HUES64 (cell line): ENCODE results near the gene OR10H5.
"Not testable (repeated sequence)": the region's sequence is repeated elsewhere in the genome, so short reads cannot be mapped to it uniquely, and the experiment has no call there.

Experiments
- H3K27ac ChIP-seq: 2 replicates; pipeline ENCODE4 v1.7.0; 2013; ENCODE audit warnings: low read depth, low read length, inconsistent platforms
- H3K27me3 ChIP-seq: 2 replicates; pipeline ENCODE4 v1.6.1; 2013; ENCODE audit warnings: mild to moderate bottlenecking, low read length; ENCODE audit not compliant: insufficient read depth
- H3K36me3 ChIP-seq: 2 replicates; pipeline ENCODE4 v1.6.1; 2013; ENCODE audit warnings: mild to moderate bottlenecking, low read length; ENCODE audit not compliant: insufficient read depth
- H3K4me1 ChIP-seq: 2 replicates; pipeline ENCODE4 v1.6.1; 2013; ENCODE audit warnings: mild to moderate bottlenecking, low read length, moderate library complexity; ENCODE audit not compliant: insufficient read depth
- H3K4me3 ChIP-seq: 2 replicates; pipeline ENCODE4 v1.5.1; 2013; ENCODE audit warnings: mild to moderate bottlenecking, low read length, moderate library complexity
- H3K9ac ChIP-seq: 2 replicates; pipeline ENCODE4 v1.6.1; 2013; ENCODE audit warnings: mild to moderate bottlenecking, low read depth, low read length
- H3K9me3 ChIP-seq: 2 replicates; pipeline ENCODE4 v1.6.1; 2013; ENCODE audit warnings: low read depth, low read length; ENCODE audit not compliant: insufficient read depth
- WGBS: fragments of 150-250, 120-280 bp; methylation state at CpG from one replicate; pipeline ENCODE4 v1.1.7; 2013; ENCODE audit warnings: missing lambda C conversion rate; 5-methylcytosine and 5-hydroxymethylcytosine counted together

Gene OR10H5

GRCh38 chr19:15813916-15814315 lies 26.5 kb downstream of the OR10H5 start:
- Histone ChIP-seq H3K36me3 (no peaks in the 10 kb centered on the region), H3K27ac (no peak overlapping the region), H3K9me3 (peaks cover 88% of the 10 kb centered on the region), H3K4me3 (no peak overlapping the region), H3K27me3 (no peaks in the 10 kb centered on the region), H3K9ac (no peak overlapping the region), H3K4me1 (no peaks in the 10 kb centered on the region)
- WGBS, result 61% methylated on average over 7 of the region's 7 CpGs

- Histone ChIP-seq H3K4me3 (no peak within 1 kb of the TSS), H3K9ac (no peak within 1 kb of the TSS), H3K27me3 (no peaks in the 10 kb centered on the region), H3K4me1 (no peaks in the 10 kb centered on the region), H3K9me3 (peaks cover 87% of the 10 kb centered on the region), H3K36me3 (no peaks in the 10 kb centered on the region), H3K27ac (no peak within 1 kb of the TSS)
- 72% methylated on average over 5 of the region's 5 CpGs for WGBS
These were observed 27.8 kb downstream of the OR10H5 start, which contains the start of gene OR10H1 for GRCh38 chr19:15815306-15815705. Gene OR10H1, minus strand, starts transcription at chr19:15815664. Its CDS starts 7,627 bp downstream, at chr19:15808037.

- Histone ChIP-seq H3K4me1 (no peaks in the 10 kb centered on the region), H3K4me3 (no peak overlapping the region), H3K9me3 (peaks cover 86% of the 10 kb centered on the region), H3K27ac (no peak overlapping the region), H3K36me3 (no peaks in the 10 kb centered on the region), H3K9ac (no peak overlapping the region), H3K27me3 (no peaks in the 10 kb centered on the region)
- WGBS, result 81% methylated on average over 8 of the region's 8 CpGs
These were observed 33.2 kb downstream of the OR10H5 start for GRCh38 chr19:15820646-15821045.

GRCh38 chr19:15825753-15826152 lies 38.3 kb downstream of the OR10H5 start:
- Histone ChIP-seq H3K36me3 (no peaks in the 10 kb centered on the region), H3K27me3 (no peaks in the 10 kb centered on the region), H3K9me3 (peaks cover 86% of the 10 kb centered on the region), H3K4me1 (no peaks in the 10 kb centered on the region), H3K4me3 (no peak overlapping the region), H3K9ac (no peak overlapping the region), H3K27ac (no peak overlapping the region)
- WGBS, result 100% methylated on average over 1 of the region's 1 CpG

- Histone ChIP-seq H3K4me1 (no peaks in the 10 kb centered on the region), H3K27me3 (no peaks in the 10 kb centered on the region), H3K27ac (no peak overlapping the region), H3K9ac (no peak overlapping the region), H3K9me3 (peaks cover 91% of the 10 kb centered on the region), H3K36me3 (no peaks in the 10 kb centered on the region), H3K4me3 (no peak overlapping the region)
- 94% methylated on average over 7 of the region's 7 CpGs for WGBS
These were observed 40.7 kb downstream of the OR10H5 start for GRCh38 chr19:15828121-15828610.

- not testable (repeated sequence) for H3K9ac ChIP-seq, H3K27ac ChIP-seq, H3K27me3 ChIP-seq, H3K36me3 ChIP-seq, H3K4me3 ChIP-seq, H3K4me1 ChIP-seq
- H3K9me3 ChIP-seq, result peaks cover 91% of the 10 kb centered on the region
- WGBS, result 67% methylated on average over 13 of the region's 13 CpGs
These were observed 41.3 kb downstream of the OR10H5 start for GRCh38 chr19:15828611-15829305.

- Histone ChIP-seq H3K4me1 (no peaks in the 10 kb centered on the region), H3K27me3 (no peaks in the 10 kb centered on the region), H3K9me3 (peaks cover 91% of the 10 kb centered on the region), H3K36me3 (no peaks in the 10 kb centered on the region), H3K4me3 (no peak overlapping the region), H3K27ac (no peak overlapping the region), H3K9ac (no peak overlapping the region)
- WGBS, result 85% methylated on average over 10 of the region's 10 CpGs
These were observed 41.8 kb downstream of the OR10H5 start for GRCh38 chr19:15829306-15829698.

GRCh38 chr19:15829786-15830185 lies 42.3 kb downstream of the OR10H5 start:
- Histone ChIP-seq H3K9me3 (peaks cover 91% of the 10 kb centered on the region), H3K9ac (no peak overlapping the region), H3K27ac (no peak overlapping the region)

GRCh38 chr19:15831626-15832025 lies 44.2 kb downstream of the OR10H5 start:
- Histone ChIP-seq H3K36me3 (no peaks in the 10 kb centered on the region), H3K27ac (no peak overlapping the region), H3K9me3 (peaks cover 96% of the 10 kb centered on the region), H3K9ac (no peak overlapping the region), H3K4me1 (no peaks in the 10 kb centered on the region), H3K27me3 (no peaks in the 10 kb centered on the region), H3K4me3 (no peak overlapping the region)
- WGBS, result 74% methylated on average over 5 of the region's 5 CpGs

More at GRCh38 chr19:15829786-15830185, 42.3 kb downstream of the OR10H5 start:
- Histone ChIP-seq H3K4me3 (no peak overlapping the region), H3K27me3 (no peaks in the 10 kb centered on the region), H3K4me1 (no peaks in the 10 kb centered on the region), H3K36me3 (no peaks in the 10 kb centered on the region)
- WGBS, result 81% methylated on average over 8 of the region's 8 CpGs

DNA sequence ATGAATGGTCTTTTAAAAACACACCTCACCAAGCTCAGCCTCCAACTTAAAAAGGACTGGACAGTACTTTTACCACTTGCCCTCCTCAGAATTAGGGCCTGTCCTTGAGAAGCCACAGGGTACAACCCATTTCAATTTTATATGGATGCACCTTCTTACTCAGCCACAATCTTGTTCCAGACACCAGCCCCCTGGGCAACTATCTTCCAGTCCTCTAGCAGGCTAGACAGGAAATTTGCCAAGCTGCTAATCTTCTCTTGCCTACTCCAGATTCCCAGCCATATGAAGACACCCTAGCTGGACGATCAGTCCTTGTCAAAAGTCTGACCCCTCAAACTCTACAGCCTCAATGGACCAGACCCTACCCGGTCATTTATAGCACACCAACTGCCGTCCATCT lies 46.8 kb downstream of the OR10H5 start:
- H3K4me1 ChIP-seq, H3K4me3 ChIP-seq, H3K27me3 ChIP-seq, H3K27ac ChIP-seq, H3K9ac ChIP-seq, H3K36me3 ChIP-seq: not testable (repeated sequence)
- WGBS, result 80% methylated on average over 3 of the region's 3 CpGs
- peaks cover 96% of the 10 kb centered on the region for H3K9me3 ChIP-seq

- WGBS, result 82% methylated on average over 11 of the region's 11 CpGs
- H3K4me3 ChIP-seq, H3K9ac ChIP-seq: not testable (repeated sequence)
These were observed 48.3 kb downstream of the OR10H5 start for GRCh38 chr19:15835565-15836329.

More at GRCh38 chr19:15835565-15836329, 48.3 kb downstream of the OR10H5 start:
- H3K36me3 ChIP-seq, H3K27me3 ChIP-seq, H3K4me1 ChIP-seq, H3K27ac ChIP-seq: not testable (repeated sequence)
- H3K9me3 ChIP-seq, result peaks cover 87% of the 10 kb centered on the region
